ENCODE results near the gene PIK3R1.

Gene PIK3R1

GRCh38 chr5:68253624-68254585 lies 38.3 kb downstream of the PIK3R1 start:
- DNase-seq = no peak

- DNase-seq = no peak
These were observed 39.3 kb downstream of the PIK3R1 start for GRCh38 chr5:68254810-68255209.

GRCh38 chr5:68255305-68256120 lies 40.0 kb downstream of the PIK3R1 start:
- no peak for DNase-seq

GRCh38 chr5:68257210-68257609 lies 41.7 kb downstream of the PIK3R1 start:
- no peak for DNase-seq

- DNase-seq = no peak
These were observed 43.0 kb downstream of the PIK3R1 start for GRCh38 chr5:68258531-68258930.

- no peak for DNase-seq
These were observed 44.1 kb downstream of the PIK3R1 start for GRCh38 chr5:68259700-68260099.

GRCh38 chr5:68260467-68260866 lies 44.9 kb downstream of the PIK3R1 start:
- no peak for DNase-seq

GRCh38 chr5:68261169-68261568 lies 45.6 kb downstream of the PIK3R1 start:
- DNase-seq = no peak

- no peak for DNase-seq
These were observed 46.1 kb downstream of the PIK3R1 start for GRCh38 chr5:68261569-68262065.

- no peak for DNase-seq
These were observed 48.7 kb downstream of the PIK3R1 start for GRCh38 chr5:68264024-68264956.

GRCh38 chr5:68265347-68265746 lies 49.8 kb downstream of the PIK3R1 start:
- no peak for DNase-seq

GRCh38 chr5:68265822-68266395 lies 50.4 kb downstream of the PIK3R1 start:
- no peak for DNase-seq

- no peak for DNase-seq
These were observed 50.9 kb downstream of the PIK3R1 start for GRCh38 chr5:68266457-68266856.

- no peak for DNase-seq
These were observed 51.5 kb downstream of the PIK3R1 start for GRCh38 chr5:68267066-68267465.

- no peak for DNase-seq
These were observed 52.7 kb downstream of the PIK3R1 start for GRCh38 chr5:68268101-68268851.

- DNase-seq = no peak
These were observed 53.2 kb downstream of the PIK3R1 start for GRCh38 chr5:68268852-68269130.

- no peak for DNase-seq
These were observed 54.3 kb downstream of the PIK3R1 start for GRCh38 chr5:68269820-68270219.

- DNase-seq = no peak
These were observed 54.9 kb downstream of the PIK3R1 start for GRCh38 chr5:68270399-68270975.

GRCh38 chr5:68271124-68271523 lies 55.6 kb downstream of the PIK3R1 start:
- DNase-seq = no peak

GRCh38 chr5:68272289-68272688 lies 56.7 kb downstream of the PIK3R1 start:
- DNase-seq = no peak

GRCh38 chr5:68273717-68274409 lies 58.3 kb downstream of the PIK3R1 start:
- DNase-seq = no peak

Measured in NCI-H1417 treated with DMSO at 0.1 percent for 48 hours (cell line).